GM12878 (cell line): ENCODE results near the gene HSFX4.

ENCODE experiments used
- BHLHE40 ChIP-seq, 2 experiments: fragments of 450-650 bp in 1 of 2; IDR thresholded peaks; 2 replicates each; pipeline ENCODE4 v1.6.1; 2011 to 2017; ENCODE audit warnings: low read depth in 2 of 2, borderline replicate concordance in 1 of 2, improper control_type of control experiment in 1 of 2, low read length in 1 of 2, mild to moderate bottlenecking in 1 of 2
- CTCF ChIP-seq, 3 experiments: IDR thresholded peaks in 2 of 3; conservative IDR thresholded peaks in 1 of 3; 2 replicates each; pipeline ENCODE4 v1.5.1; 2011; ENCODE audit warnings: low read depth in 3 of 3, low read length in 3 of 3, mild to moderate bottlenecking in 3 of 3, control low read depth in 2 of 3, moderate library complexity in 2 of 3, inconsistent platforms in 1 of 3, mixed read lengths in 1 of 3; ENCODE audit not compliant: control insufficient read depth in 2 of 3, insufficient read depth in 1 of 3; ENCODE audit errors: extremely low read depth in 1 of 3
- SKIL ChIP-seq: fragments of 450-650 bp; IDR thresholded peaks from 2 replicates; pipeline ENCODE4 v1.6.1; 2017; ENCODE audit warnings: mild to moderate bottlenecking, low read depth, inconsistent platforms; ENCODE audit not compliant: poor library complexity, severe bottlenecking

- TF ChIP-seq CTCF (IDR thresholded peaks at IDR 0.05 in 2 of 3, conservative IDR thresholded peaks at IDR 0.05 in 1 of 3; ENCODE audit: control insufficient read depth in 2 of 3, extremely low read depth in 1 of 3, insufficient read depth in 1 of 3, low read depth in 3 of 3, low read length in 3 of 3) (no peak), BHLHE40 (IDR thresholded peaks at IDR 0.05; ENCODE audit: borderline replicate concordance in 1 of 2, low read depth in 2 of 2, low read length in 1 of 2) (no peak), SKIL (no peak)
Observed at GRCh38 chrX:149909324-149910177, 19.8 kb upstream of the HSFX4 start.
